GM12878 (cell line): Measurements from ENCODE around the gene TPPP. TPM values are rescaled to one million over a fixed set of nuclear protein-coding genes. Genes with fewer than 3 reads are reported as not detected.

ENCODE experiments used
- ATAC-seq: fragments of 200-7000 bp; cut with Tn5 transposase; 3 replicates; pipeline ENCODE4 v1.9.1; 2020; ENCODE audit warnings: mild to moderate bottlenecking, moderate library complexity
- BruUV-seq: library from RNA; stranded (reverse); fragments of 400-500 nt; replicated peaks from 2 replicates; lab custom pipeline; 2021; lab: Mats Ljungman, UMichigan
- CTCF ChIA-PET: fragments of 300-600 bp; sonication (Branson Sonifier 250); formaldehyde crosslinking; extraction: SDS; loops from one replicate; lab custom pipeline; 2021; ENCODE audit warnings: inconsistent platforms; lab: Yijun Ruan, JAX
- POLR2A ChIA-PET: fragments of 350-600 bp; formaldehyde crosslinking; extraction: SDS; loops from one replicate; lab custom pipeline; 2021; ENCODE audit warnings: inconsistent platforms; lab: Charles Lee
- RAD21 ChIA-PET: fragments of 300-600 bp; sonication (Branson Sonifier 250); formaldehyde crosslinking; loops from one replicate; lab custom pipeline; 2023; ENCODE audit warnings: antibody characterized with exemption; ENCODE audit not compliant: unreplicated experiment; lab: Charles Lee
- SMC1A ChIA-PET: fragments of 300-600 bp; sonication (Branson Sonifier 250); formaldehyde crosslinking; loops from one replicate; lab custom pipeline; 2023; ENCODE audit not compliant: unreplicated experiment, uncharacterized antibody; lab: Charles Lee
- DNase-seq: peaks from one replicate; pipeline ENCODE4 v3.0.0-alpha.2; 2011; ENCODE audit warnings: low read depth, low spot score
- FAIRE-seq: peaks from 3 replicates; lab custom pipeline; 2011; peaks lifted over from hg19 to GRCh38; lab: Jason Lieb, UNC
- H2AFZ ChIP-seq: 2 replicates; pipeline ENCODE4 v1.6.0; 2011; ENCODE audit warnings: low read depth, low read length, control low read depth; ENCODE audit not compliant: control insufficient read depth
- H3K27ac ChIP-seq: 2 replicates; pipeline ENCODE4 v1.5.1; 2011; ENCODE audit warnings: control low read depth; ENCODE audit not compliant: control insufficient read depth, insufficient read depth
- H3K27me3 ChIP-seq, 2 experiments: replicated peaks in 1 of 2; 2 replicates each; pipeline versions ENCODE4 v1.6.0 to v1.6.1; 2011; ENCODE audit warnings: low read length in 1 of 2; ENCODE audit not compliant: control insufficient read depth in 2 of 2, insufficient read depth in 2 of 2
- H3K36me3 ChIP-seq, 2 experiments: 2 replicates each; pipeline ENCODE4 v1.5.1; 2011; ENCODE audit warnings: low read length in 1 of 2; ENCODE audit not compliant: control insufficient read depth in 2 of 2, insufficient read depth in 2 of 2
- H3K4me1 ChIP-seq: 2 replicates; pipeline ENCODE4 v1.6.1; 2011; ENCODE audit warnings: mild to moderate bottlenecking, low read length, moderate library complexity, mixed read lengths; ENCODE audit not compliant: control insufficient read depth, insufficient read depth
- H3K4me2 ChIP-seq: 2 replicates; pipeline ENCODE4 v1.6.0; 2011; ENCODE audit warnings: control low read depth; ENCODE audit not compliant: control insufficient read depth, insufficient read depth
- H3K4me3 ChIP-seq: fragments of 200-600 bp; sonication (generic); 2 replicates; pipeline ENCODE4 v1.5.1; 2016
- H3K79me2 ChIP-seq: 2 replicates; pipeline ENCODE4 v1.6.0; 2011; ENCODE audit warnings: low read length; ENCODE audit not compliant: control insufficient read depth, insufficient read depth
- H3K9ac ChIP-seq: 2 replicates; pipeline ENCODE4 v1.8.0; 2011; ENCODE audit warnings: low read length, control low read depth, mixed read lengths; ENCODE audit not compliant: control insufficient read depth, insufficient read depth
- H3K9me3 ChIP-seq: replicated peaks from 3 replicates; pipeline ENCODE4 v1.5.1; 2011; ENCODE audit warnings: mild to moderate bottlenecking, low read length; ENCODE audit not compliant: control insufficient read depth, insufficient read depth
- H4K20me1 ChIP-seq: 2 replicates; pipeline ENCODE4 v1.6.0; 2011; ENCODE audit not compliant: control insufficient read depth, insufficient read depth
- POU2F2 ChIP-seq: IDR thresholded peaks from 3 replicates; pipeline ENCODE4 v1.6.1; 2011; ENCODE audit warnings: low read depth, mild to moderate bottlenecking, low read length, borderline replicate concordance
- SKIL ChIP-seq: fragments of 450-650 bp; IDR thresholded peaks from 2 replicates; pipeline ENCODE4 v1.6.1; 2017; ENCODE audit warnings: mild to moderate bottlenecking, low read depth, inconsistent platforms; ENCODE audit not compliant: poor library complexity, severe bottlenecking
- WGBS: methylation state at CpG from one replicate; pipeline ENCODE4 v1.1.6; 2016; ENCODE audit warnings: low lambda C conversion rate; ENCODE audit not compliant: insufficient replicate concordance, insufficient coverage; ENCODE audit errors: missing lambda C conversion rate; 5-methylcytosine and 5-hydroxymethylcytosine counted together
- in situ Hi-C: fragments of 300-500 bp; cut with MboI; formaldehyde crosslinking; loops from 9 replicates; pipeline ENCODE4 v1.14.3; 2018; ENCODE audit warnings: mixed read lengths
- intact Hi-C: fragments of 100-400 bp; cut with micrococcal nuclease; formaldehyde crosslinking; loops from one replicate; pipeline ENCODE4 v1.14.2; 2022; ENCODE audit not compliant: unreplicated experiment
- polyA plus RNA-seq, 11 experiments: library from polyadenylated mRNA; depleted of rRNA in 4 of 11; unstranded in 6 of 11; stranded (reverse) in 5 of 11; fragments of >200 nt; fragmentation: Nextera tagmentation in 4 of 11; fragmentation: Illumina TruSeq in 1 of 11; extraction: Ambion mirVana in 4 of 11; extraction: Trizol in 1 of 11; gene quantifications; 1 replicate in 1 of 11; 2 replicates in 10 of 11; pipeline versions ENCODE4 v1.2.1 to v1.2.3, GENCODE V29; 2011 to 2016; ENCODE audit warnings: inconsistent platforms in 2 of 11, missing spikeins in 2 of 11, low read depth in 1 of 11
- total RNA-seq, 4 experiments: library from RNA; depleted of rRNA in 3 of 4; stranded (reverse); fragments of >200 nt in 3 of 4; fragmentation: Illumina TruSeq in 1 of 4; extraction: Trizol in 1 of 4; gene quantifications; 2 replicates each; pipeline versions ENCODE4 v1.2.1 to v1.2.3, GENCODE V29; 2013 to 2021

TPPP gene
- total and polyA plus RNA-seq, 10 of the 15 experiments (the other 5 are each of a cell fraction or from before 2014, with no cell fraction given), result under 0.01 to 0.24 (median 0.04) TPM; not detected in 4

- H3K36me3 ChIP-seq, result peaks cover 0 to 42% of the 10 kb centered on the region in 2 experiments; a peak in 3 of 4 replicates
- over 99% methylated on average over 11 of the region's 14 CpGs for WGBS
These were observed 50.7 kb downstream of the TPPP start for GRCh38 chr5:642481-642880.

GRCh38 chr5:641331-641765, 51.8 kb downstream of the TPPP start:
- intact Hi-C loops, result no loop called here

More at GRCh38 chr5:642481-642880, 50.7 kb downstream of the TPPP start:
- CTCF ChIA-PET, result interaction anchor here (1.0 kb wide), 1 partner anchor 196 kb away, joined by 4 read pairs; no protein-coding TSS in a partner anchor
- FAIRE-seq (no peak), DNase-seq (no peak), ATAC-seq (no peak)
- no peak overlapping the region for H3K4me2 ChIP-seq
- no peak overlapping the region for H3K9ac ChIP-seq
- TF ChIP-seq POU2F2, result no peak
- no peak overlapping the region for H2AFZ ChIP-seq
- H3K79me2 ChIP-seq, result no peaks in the 10 kb centered on the region; the same call in 1 of the 2 replicates
- SMC1A ChIA-PET, result interaction anchor here (1.4 kb wide), 1 partner anchor 169 kb away, joined by 3 read pairs; no protein-coding TSS in a partner anchor
- intact Hi-C loops (no loop called here), in situ Hi-C loops (no loop called here)
- no peaks in the 10 kb centered on the region; the same call in 2 of the 3 replicates for H3K9me3 ChIP-seq
- peaks cover 13% of the 10 kb centered on the region for H3K4me1 ChIP-seq
- H3K27ac ChIP-seq, result no peak overlapping the region
- H3K27me3 ChIP-seq, result no peaks in the 10 kb centered on the region
- POLR2A ChIA-PET, result no interaction called here
- RAD21 ChIA-PET, result interaction anchor here (1.9 kb wide), 1 partner anchor 169 kb away, joined by 4 read pairs; no protein-coding TSS in a partner anchor
- no peak overlapping the region for H3K4me3 ChIP-seq
- no TSS peak for BruUV-seq
- H4K20me1 ChIP-seq, result no peaks in the 10 kb centered on the region

More at GRCh38 chr5:641331-641765, 51.8 kb downstream of the TPPP start:
- H3K79me2 ChIP-seq, result no peaks in the 10 kb centered on the region; the same call in 1 of the 2 replicates
- SMC1A ChIA-PET, result no interaction called here
- H4K20me1 ChIP-seq, result no peaks in the 10 kb centered on the region
- H3K9me3 ChIP-seq, result no peaks in the 10 kb centered on the region
- no peaks in the 10 kb centered on the region for H3K27me3 ChIP-seq
- peaks cover 13% of the 10 kb centered on the region for H3K4me1 ChIP-seq
- no peak overlapping the region for H3K9ac ChIP-seq
- POLR2A ChIA-PET, result no interaction called here
- WGBS, result 94% methylated on average over 14 of the region's 14 CpGs
- RAD21 ChIA-PET, result no interaction called here
- no peak for DNase-seq
- peaks cover 6 to 36% of the 10 kb centered on the region in 2 experiments; a peak in 3 of 4 replicates for H3K36me3 ChIP-seq
- ATAC-seq, result no peak
- H3K4me2 ChIP-seq, result no peak overlapping the region
- in situ Hi-C loops, result no loop called here
- H3K27ac ChIP-seq, result no peak overlapping the region
- FAIRE-seq, result no peak
- H3K4me3 ChIP-seq, result no peak overlapping the region
- TF ChIP-seq SKIL, result no peak
- H2AFZ ChIP-seq, result no peak overlapping the region
- BruUV-seq, result no TSS peak
- CTCF ChIA-PET, result no interaction called here
